ENCODE data around the gene CTDSP2.
A peak's percentile ranks its signal among the peaks of the same experiment; 100 is the strongest.

Gene CTDSP2

DNA sequence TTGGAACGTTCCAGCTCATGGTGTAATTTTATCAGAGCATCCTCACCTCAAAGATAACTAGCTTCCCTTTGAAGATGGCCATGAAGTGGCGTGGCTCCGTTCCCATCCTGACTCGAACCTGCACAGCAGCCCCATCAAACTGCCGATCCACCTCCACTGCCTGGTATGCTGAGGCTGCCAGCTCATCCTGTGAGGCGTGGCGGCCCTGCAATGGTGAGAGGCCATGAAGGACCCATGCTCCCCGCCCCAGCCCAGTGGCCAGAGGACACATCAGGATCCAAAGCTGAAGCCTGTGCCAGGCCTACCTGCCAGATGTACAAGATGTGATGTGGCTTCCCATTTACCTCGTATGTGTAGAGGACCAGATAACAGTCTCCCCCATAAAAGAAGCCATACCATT is 39.2 kb downstream of the CTDSP2 start:
- DNase-seq = no peak
- Histone ChIP-seq H3K4me2 (ENCODE audit: low read length) (no peak overlapping the region), H3K27ac (ENCODE audit: low read depth, low read length) (no peak overlapping the region), H3K18ac (ENCODE audit: low read length) (no peak overlapping the region), H3K27me3 (ENCODE audit: insufficient read depth, low read length, poor library complexity) (no peaks in the 10 kb centered on the region), H3K4me3 (ENCODE audit: low read length) (no peak overlapping the region), H2BK5ac (ENCODE audit: low read length) (no peak overlapping the region), H3K56ac (ENCODE audit: low read length) (no peak overlapping the region), H2BK120ac (ENCODE audit: low read depth, low read length) (no peak overlapping the region), H2AK5ac (ENCODE audit: low read length) (no peak overlapping the region), H2BK15ac (replicated peaks; ENCODE audit: low read depth) (no peak overlapping the region), H3K9ac (ENCODE audit: low read length) (no peak overlapping the region), H3K79me2 (ENCODE audit: control insufficient read depth, insufficient read depth, low read length) (no peaks in the 10 kb centered on the region), H3K23ac (ENCODE audit: low read length) (no peak overlapping the region), H3K79me1 (ENCODE audit: low read length) (no peaks in the 10 kb centered on the region), H3K4me1 (ENCODE audit: control insufficient read depth, low read depth, low read length) (no peaks in the 10 kb centered on the region), H4K5ac (ENCODE audit: low read length) (no peak overlapping the region), H3K36me3 (ENCODE audit: control insufficient read depth, insufficient read depth, low read length) (no peaks in the 10 kb centered on the region), H3K4ac (ENCODE audit: low read depth, low read length) (no peak overlapping the region), H4K8ac (ENCODE audit: low read depth, low read length) (no peak overlapping the region)
- no CpG with 5 or more reads among the region's 9 CpGs for WGBS (ENCODE audit: extremely low coverage, insufficient coverage, low lambda C conversion rate)

DNA sequence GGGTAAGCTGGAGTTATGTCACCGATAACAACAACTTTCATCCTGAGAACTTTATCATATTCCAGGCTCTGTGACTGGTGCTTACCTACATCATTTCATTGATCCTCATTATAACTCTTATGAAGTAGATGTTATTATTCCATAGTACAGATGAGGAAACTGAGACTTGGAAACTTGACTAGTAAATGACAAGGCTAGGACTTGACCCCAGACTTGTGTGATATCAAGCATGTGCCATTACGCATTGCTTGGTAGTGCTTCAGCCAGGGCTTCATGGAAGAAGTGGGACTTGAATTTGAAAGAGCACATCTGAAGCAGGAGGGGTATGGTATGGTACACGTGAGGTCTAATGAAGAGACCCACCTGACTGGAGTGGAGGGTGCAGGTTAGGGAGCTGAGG is 39.9 kb downstream of the CTDSP2 start:
- no peaks in the 10 kb centered on the region for H3K36me3 ChIP-seq (ENCODE audit: control insufficient read depth, insufficient read depth, low read length)
- H3K27ac ChIP-seq (ENCODE audit: low read depth, low read length) = no peak overlapping the region
- H3K56ac ChIP-seq (ENCODE audit: low read length) = no peak overlapping the region
- H3K9ac ChIP-seq (ENCODE audit: low read length) = no peak overlapping the region
- no peak overlapping the region for H3K4ac ChIP-seq (ENCODE audit: low read depth, low read length)
- no peaks in the 10 kb centered on the region for H3K4me1 ChIP-seq (ENCODE audit: control insufficient read depth, low read depth, low read length)
- H4K5ac ChIP-seq (ENCODE audit: low read length) = no peak overlapping the region
- no peak for DNase-seq
- H3K4me3 ChIP-seq (ENCODE audit: low read length) = no peak overlapping the region
- H3K18ac ChIP-seq (ENCODE audit: low read length) = no peak overlapping the region
- H3K4me2 ChIP-seq (ENCODE audit: low read length) = no peak overlapping the region
- no peaks in the 10 kb centered on the region for H3K79me1 ChIP-seq (ENCODE audit: low read length)
- H3K79me2 ChIP-seq (ENCODE audit: control insufficient read depth, insufficient read depth, low read length) = no peaks in the 10 kb centered on the region
- no peak overlapping the region for H2BK15ac ChIP-seq (replicated peaks; ENCODE audit: low read depth)
- H2BK120ac ChIP-seq (ENCODE audit: low read depth, low read length) = no peak overlapping the region
- no peak overlapping the region for H4K8ac ChIP-seq (ENCODE audit: low read depth, low read length)
- no peak overlapping the region for H3K23ac ChIP-seq (ENCODE audit: low read length)
- H2BK5ac ChIP-seq (ENCODE audit: low read length) = no peak overlapping the region
- no peak overlapping the region for H2AK5ac ChIP-seq (ENCODE audit: low read length)
- H3K27me3 ChIP-seq (ENCODE audit: insufficient read depth, low read length, poor library complexity) = no peaks in the 10 kb centered on the region
- WGBS (ENCODE audit: extremely low coverage, insufficient coverage, low lambda C conversion rate) = no CpG with 5 or more reads among the region's 3 CpGs

DNA sequence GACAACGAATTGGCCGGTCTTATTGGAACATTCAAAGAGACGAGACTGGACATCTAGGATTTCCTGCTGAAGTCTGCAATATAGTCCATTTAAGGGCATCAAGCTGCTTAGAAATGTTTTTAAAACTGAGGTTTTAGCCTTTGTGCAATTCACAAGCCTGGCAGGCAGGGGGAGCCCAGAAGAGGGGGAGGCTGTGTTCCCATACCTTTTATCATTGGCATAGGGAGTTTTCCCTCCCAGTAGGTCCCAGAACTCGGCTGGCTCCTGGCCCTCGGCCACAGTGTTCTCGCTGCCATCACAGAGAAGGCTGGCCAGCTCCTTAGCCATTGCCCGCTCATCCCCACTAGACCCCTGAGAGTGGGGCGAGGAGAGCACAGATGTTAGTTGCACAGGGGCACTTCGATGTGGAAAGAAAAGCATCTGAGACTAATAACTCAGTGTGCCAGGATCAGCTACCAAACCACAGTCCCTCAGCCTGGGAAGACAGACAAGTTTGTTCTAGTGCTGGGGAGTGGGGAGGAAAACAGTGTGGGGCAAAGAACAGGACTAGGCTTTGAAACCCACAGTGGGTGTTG is 43.1 kb downstream of the CTDSP2 start:
- Histone ChIP-seq H3K4me2 (ENCODE audit: low read length) (no peak overlapping the region), H3K23ac (ENCODE audit: low read length) (no peak overlapping the region), H2AK5ac (ENCODE audit: low read length) (no peak overlapping the region), H3K4me1 (ENCODE audit: control insufficient read depth, low read depth, low read length) (no peaks in the 10 kb centered on the region), H4K8ac (ENCODE audit: low read depth, low read length) (no peak overlapping the region), H3K4ac (ENCODE audit: low read depth, low read length) (no peak overlapping the region), H3K56ac (ENCODE audit: low read length) (no peak overlapping the region), H3K79me2 (ENCODE audit: control insufficient read depth, insufficient read depth, low read length) (no peaks in the 10 kb centered on the region), H3K4me3 (ENCODE audit: low read length) (no peak overlapping the region), H3K36me3 (ENCODE audit: control insufficient read depth, insufficient read depth, low read length) (peaks cover 2% of the 10 kb centered on the region), H3K18ac (ENCODE audit: low read length) (no peak overlapping the region), H3K27ac (ENCODE audit: low read depth, low read length) (no peak overlapping the region), H3K9ac (ENCODE audit: low read length) (peak overlapping the region; percentile 7), H3K27me3 (ENCODE audit: insufficient read depth, low read length, poor library complexity) (no peaks in the 10 kb centered on the region), H2BK5ac (ENCODE audit: low read length) (no peak overlapping the region), H4K5ac (ENCODE audit: low read length) (no peak overlapping the region), H3K79me1 (ENCODE audit: low read length) (no peaks in the 10 kb centered on the region), H2BK120ac (ENCODE audit: low read depth, low read length) (no peak overlapping the region), H2BK15ac (replicated peaks; ENCODE audit: low read depth) (no peak overlapping the region)
- peak; percentile 69 for DNase-seq
- WGBS (ENCODE audit: extremely low coverage, insufficient coverage, low lambda C conversion rate) = no CpG with 5 or more reads among the region's 9 CpGs

DNA sequence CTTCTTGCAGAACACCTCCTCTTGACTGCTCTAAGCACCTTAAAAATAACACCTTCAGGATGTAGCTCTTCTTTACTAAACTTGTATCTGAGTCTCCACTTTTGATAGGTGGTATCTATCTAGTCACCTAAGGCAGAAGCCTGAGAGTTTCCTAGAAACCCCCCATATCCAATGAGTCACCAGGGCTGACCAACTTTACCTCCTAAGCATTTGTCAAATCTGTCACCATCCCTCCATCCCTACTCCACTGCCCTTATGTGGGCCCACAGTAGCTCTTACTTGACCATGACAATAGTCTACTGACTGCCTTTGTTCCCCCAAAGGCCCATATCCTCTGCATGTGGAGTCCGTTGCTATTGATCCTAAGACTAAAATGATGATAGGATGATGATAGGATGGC is 43.9 kb downstream of the CTDSP2 start:
- Histone ChIP-seq H4K8ac (ENCODE audit: low read depth, low read length) (no peak overlapping the region), H3K56ac (ENCODE audit: low read length) (no peak overlapping the region), H3K4me3 (ENCODE audit: low read length) (no peak overlapping the region), H2BK15ac (replicated peaks; ENCODE audit: low read depth) (no peak overlapping the region), H3K9ac (ENCODE audit: low read length) (no peak overlapping the region), H3K18ac (ENCODE audit: low read length) (no peak overlapping the region), H3K27ac (ENCODE audit: low read depth, low read length) (no peak overlapping the region), H2BK5ac (ENCODE audit: low read length) (no peak overlapping the region), H3K23ac (ENCODE audit: low read length) (no peak overlapping the region), H2BK120ac (ENCODE audit: low read depth, low read length) (no peak overlapping the region), H3K36me3 (ENCODE audit: control insufficient read depth, insufficient read depth, low read length) (peaks cover 2% of the 10 kb centered on the region), H2AK5ac (ENCODE audit: low read length) (no peak overlapping the region), H3K79me2 (ENCODE audit: control insufficient read depth, insufficient read depth, low read length) (no peaks in the 10 kb centered on the region), H3K4me1 (ENCODE audit: control insufficient read depth, low read depth, low read length) (no peaks in the 10 kb centered on the region), H3K79me1 (ENCODE audit: low read length) (no peaks in the 10 kb centered on the region), H3K27me3 (ENCODE audit: insufficient read depth, low read length, poor library complexity) (no peaks in the 10 kb centered on the region), H4K5ac (ENCODE audit: low read length) (no peak overlapping the region), H3K4me2 (ENCODE audit: low read length) (no peak overlapping the region), H3K4ac (ENCODE audit: low read depth, low read length) (no peak overlapping the region)
- no peak for DNase-seq
- no CpG with 5 or more reads among the region's 1 CpG for WGBS (ENCODE audit: extremely low coverage, insufficient coverage, low lambda C conversion rate)

DNA sequence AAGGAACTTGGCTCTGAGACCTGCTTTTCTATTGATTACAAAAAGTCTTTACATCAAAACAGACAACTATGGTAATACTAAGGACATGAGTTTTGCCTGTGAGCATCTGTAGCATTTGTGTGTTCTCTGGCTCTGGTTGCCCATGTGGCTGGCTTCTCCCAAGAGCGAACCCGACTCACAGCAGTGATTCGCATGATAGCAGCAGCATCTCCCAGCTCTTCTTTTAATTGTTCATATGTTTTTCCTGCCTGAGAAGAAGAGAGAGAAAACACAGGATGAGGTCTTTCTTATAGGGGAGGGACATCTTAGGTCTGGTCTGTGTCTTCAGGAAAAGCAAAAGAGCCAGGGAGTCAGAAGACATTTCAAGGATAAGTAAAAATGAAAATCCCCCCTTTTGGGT is 45.6 kb downstream of the CTDSP2 start:
- H3K4me3 ChIP-seq (ENCODE audit: low read length) = no peak overlapping the region
- H4K8ac ChIP-seq (ENCODE audit: low read depth, low read length) = no peak overlapping the region
- H2BK15ac ChIP-seq (replicated peaks; ENCODE audit: low read depth) = no peak overlapping the region
- no peak overlapping the region for H3K4ac ChIP-seq (ENCODE audit: low read depth, low read length)
- no peak overlapping the region for H3K4me2 ChIP-seq (ENCODE audit: low read length)
- H3K18ac ChIP-seq (ENCODE audit: low read length) = no peak overlapping the region
- peaks cover 6% of the 10 kb centered on the region for H3K36me3 ChIP-seq (ENCODE audit: control insufficient read depth, insufficient read depth, low read length)
- no CpG with 5 or more reads among the region's 3 CpGs for WGBS (ENCODE audit: extremely low coverage, insufficient coverage, low lambda C conversion rate)
- no peak overlapping the region for H3K56ac ChIP-seq (ENCODE audit: low read length)
- H4K5ac ChIP-seq (ENCODE audit: low read length) = no peak overlapping the region
- H3K23ac ChIP-seq (ENCODE audit: low read length) = no peak overlapping the region
- no peak overlapping the region for H2AK5ac ChIP-seq (ENCODE audit: low read length)
- no peak overlapping the region for H2BK5ac ChIP-seq (ENCODE audit: low read length)
- H3K79me2 ChIP-seq (ENCODE audit: control insufficient read depth, insufficient read depth, low read length) = no peaks in the 10 kb centered on the region
- no peak overlapping the region for H3K27ac ChIP-seq (ENCODE audit: low read depth, low read length)
- no peak overlapping the region for H2BK120ac ChIP-seq (ENCODE audit: low read depth, low read length)
- no peak overlapping the region for H3K9ac ChIP-seq (ENCODE audit: low read length)
- DNase-seq = no peak
- H3K27me3 ChIP-seq (ENCODE audit: insufficient read depth, low read length, poor library complexity) = no peaks in the 10 kb centered on the region
- H3K4me1 ChIP-seq (ENCODE audit: control insufficient read depth, low read depth, low read length) = no peaks in the 10 kb centered on the region
- H3K79me1 ChIP-seq (ENCODE audit: low read length) = no peaks in the 10 kb centered on the region

DNA sequence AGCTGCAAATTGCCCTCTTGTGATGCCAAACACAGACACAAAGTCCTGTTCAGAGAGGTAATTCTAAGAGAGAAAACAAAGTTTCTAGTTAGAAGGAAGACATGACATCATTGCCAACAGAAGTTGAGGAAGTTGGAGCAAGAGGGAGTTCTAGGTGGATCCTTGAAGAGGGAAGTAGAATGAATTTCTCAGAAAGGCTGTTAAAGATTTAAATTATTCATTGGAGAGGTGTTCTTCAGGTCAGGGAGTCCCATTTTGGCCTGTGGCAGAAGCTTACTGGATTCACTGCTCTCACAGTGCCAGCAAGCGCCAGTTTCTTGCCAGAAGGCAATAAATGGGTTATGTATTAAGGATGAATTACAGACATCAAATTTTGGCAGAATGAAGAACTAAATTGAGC is 48.6 kb downstream of the CTDSP2 start:
- H3K4me3 ChIP-seq (ENCODE audit: low read length) = no peak overlapping the region
- H3K79me2 ChIP-seq (ENCODE audit: control insufficient read depth, insufficient read depth, low read length) = no peaks in the 10 kb centered on the region
- H3K4ac ChIP-seq (ENCODE audit: low read depth, low read length) = no peak overlapping the region
- no peak overlapping the region for H4K5ac ChIP-seq (ENCODE audit: low read length)
- no peak overlapping the region for H3K27ac ChIP-seq (ENCODE audit: low read depth, low read length)
- H2AK5ac ChIP-seq (ENCODE audit: low read length) = no peak overlapping the region
- H3K4me2 ChIP-seq (ENCODE audit: low read length) = no peak overlapping the region
- no peak overlapping the region for H4K8ac ChIP-seq (ENCODE audit: low read depth, low read length)
- no peaks in the 10 kb centered on the region for H3K27me3 ChIP-seq (ENCODE audit: insufficient read depth, low read length, poor library complexity)
- no peaks in the 10 kb centered on the region for H3K79me1 ChIP-seq (ENCODE audit: low read length)
- no peaks in the 10 kb centered on the region for H3K4me1 ChIP-seq (ENCODE audit: control insufficient read depth, low read depth, low read length)
- H3K9ac ChIP-seq (ENCODE audit: low read length) = no peak overlapping the region
- H3K36me3 ChIP-seq (ENCODE audit: control insufficient read depth, insufficient read depth, low read length) = peaks cover 6% of the 10 kb centered on the region
- DNase-seq = no peak
- no CpG with 5 or more reads among the region's 1 CpG for WGBS (ENCODE audit: extremely low coverage, insufficient coverage, low lambda C conversion rate)
- no peak overlapping the region for H3K23ac ChIP-seq (ENCODE audit: low read length)
- H3K18ac ChIP-seq (ENCODE audit: low read length) = no peak overlapping the region
- H3K56ac ChIP-seq (ENCODE audit: low read length) = no peak overlapping the region
- no peak overlapping the region for H2BK5ac ChIP-seq (ENCODE audit: low read length)
- H2BK15ac ChIP-seq (replicated peaks; ENCODE audit: low read depth) = no peak overlapping the region
- H2BK120ac ChIP-seq (ENCODE audit: low read depth, low read length) = no peak overlapping the region
